ENCODE data around the gene CALHM6. TPM values are rescaled to one million over a fixed set of nuclear protein-coding genes. Genes with fewer than 3 reads are reported as not detected.
"Not testable (repeated sequence)": the region's sequence is repeated elsewhere in the genome, so short reads cannot be mapped to it uniquely, and the experiment has no call there.

Gene CALHM6
- total RNA-seq, 1 donor from 2014 or later: 9.1 TPM

DNA sequence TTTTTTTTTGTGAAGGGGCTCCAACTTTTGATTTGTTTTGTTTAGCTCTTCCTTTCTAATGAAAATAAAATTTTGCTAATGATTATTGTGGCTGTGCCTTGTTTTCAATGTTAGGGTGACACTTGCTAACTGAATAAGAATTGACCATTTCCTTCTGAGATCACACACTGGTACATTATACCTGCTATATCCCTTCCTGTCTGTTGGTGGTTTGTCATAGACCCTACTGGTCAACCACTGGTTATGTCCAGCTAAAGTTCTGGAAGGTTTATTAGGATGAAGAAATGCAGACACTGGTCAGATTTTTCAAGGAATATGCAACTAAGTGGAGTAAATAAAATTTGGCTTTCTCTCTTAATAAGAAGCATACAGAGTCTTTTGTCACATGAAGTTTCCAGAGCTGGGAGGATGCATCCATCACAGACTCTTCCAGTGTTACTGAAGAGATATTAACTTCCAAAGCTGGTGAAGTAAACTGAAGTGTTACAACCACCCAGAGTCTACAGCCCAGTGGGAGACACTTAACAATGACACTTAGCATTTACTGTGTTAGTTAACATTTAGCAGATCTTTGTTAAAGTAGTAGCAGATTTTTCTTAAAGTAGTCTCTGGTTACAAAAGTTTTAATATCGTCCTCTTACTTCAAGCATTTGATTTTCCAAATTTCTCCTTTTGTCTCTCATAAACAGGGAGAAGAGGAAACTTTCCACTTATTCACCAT, 30.6 kb downstream of the CALHM6 start:
- ATAC-seq (no peak), DNase-seq (no peak)
- intact Hi-C loops (cut with DNase I): no loop called here
- Histone ChIP-seq H3K27ac (no peak overlapping the region), H3K36me3 (no peaks in the 10 kb centered on the region), H3K27me3 (ENCODE audit: low read depth) (no peaks in the 10 kb centered on the region), H3K4me1 (no peaks in the 10 kb centered on the region), H3K4me3 (no peak overlapping the region), H3K9me3 (no peaks in the 10 kb centered on the region)
- no peak for TF ChIP-seq CTCF (IDR thresholded peaks at IDR 0.05)

GRCh38 chr6:116492331-116493067, 31.3 kb downstream of the CALHM6 start:
- Histone ChIP-seq H3K4me3 (no peak overlapping the region), H3K9me3 (no peaks in the 10 kb centered on the region), H3K27me3 (ENCODE audit: low read depth) (no peaks in the 10 kb centered on the region), H3K36me3 (no peaks in the 10 kb centered on the region), H3K4me1 (no peaks in the 10 kb centered on the region), H3K27ac (no peak overlapping the region)
- TF ChIP-seq CTCF (IDR thresholded peaks at IDR 0.05): no peak
- ATAC-seq (no peak), DNase-seq (no peak)
- intact Hi-C loops (cut with DNase I): no loop called here

DNA sequence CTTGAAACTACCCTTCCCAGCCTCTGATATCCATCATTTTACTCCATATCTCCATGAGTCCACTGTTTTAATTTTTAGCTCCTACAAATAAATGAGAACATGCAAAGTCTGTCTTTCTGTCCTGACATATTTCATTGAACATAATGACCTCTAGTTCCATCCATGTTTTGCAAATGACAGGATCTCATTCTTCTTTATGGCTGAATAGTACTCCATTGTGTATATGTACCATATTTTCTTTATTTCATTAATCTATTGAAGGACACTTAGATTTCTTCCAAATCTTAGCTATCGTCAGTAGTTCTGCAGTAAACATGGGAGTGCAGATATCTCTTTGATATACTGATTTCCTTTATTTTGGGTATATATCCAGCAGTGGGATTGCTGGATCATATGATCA, 34.0 kb downstream of the CALHM6 start:
- H3K4me1 ChIP-seq; H3K27ac ChIP-seq; H3K36me3 ChIP-seq; H3K9me3 ChIP-seq; H3K27me3 ChIP-seq (ENCODE audit: low read depth); intact Hi-C loops (cut with DNase I); H3K4me3 ChIP-seq; ATAC-seq; DNase-seq: not testable (repeated sequence)

- DNase-seq: no peak
Measured at GRCh38 chr6:116497113-116497676, 36.0 kb downstream of the CALHM6 start.

DNA sequence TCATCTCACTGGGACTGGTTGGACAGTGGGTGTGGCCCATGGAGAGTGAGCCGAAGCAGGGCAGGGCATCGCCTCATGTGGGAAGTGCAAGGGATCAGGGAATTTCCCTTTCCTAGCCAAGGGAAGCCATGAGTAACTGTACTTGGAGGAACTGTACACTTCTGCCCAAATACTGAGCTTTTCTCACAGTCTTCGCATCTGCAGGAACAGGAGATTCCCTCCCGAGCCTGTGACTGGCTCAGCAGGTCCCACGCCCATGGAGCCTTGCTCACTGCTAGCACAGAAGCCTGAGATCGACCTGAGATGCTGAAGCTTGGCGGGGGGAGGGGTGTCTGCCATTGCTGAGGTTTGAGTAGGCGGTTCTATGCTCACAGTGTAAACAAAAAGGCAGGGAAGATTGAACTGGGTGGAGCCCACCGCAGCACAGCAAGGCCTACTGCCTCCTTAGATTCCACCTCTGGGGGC, 39.8 kb downstream of the CALHM6 start:
- TF ChIP-seq CTCF (IDR thresholded peaks at IDR 0.05): no peak
- DNase-seq: no peak

More at GRCh38 chr6:116497113-116497676, 36.0 kb downstream of the CALHM6 start:
- Histone ChIP-seq H3K27ac (no peak overlapping the region), H3K4me3 (no peak overlapping the region), H3K36me3 (no peaks in the 10 kb centered on the region), H3K27me3 (ENCODE audit: low read depth) (no peaks in the 10 kb centered on the region), H3K4me1 (no peaks in the 10 kb centered on the region), H3K9me3 (no peaks in the 10 kb centered on the region)
- ATAC-seq: peak; percentile 39 to 70
- intact Hi-C loops (cut with DNase I): no loop called here
- no peak for TF ChIP-seq CTCF (IDR thresholded peaks at IDR 0.05)

DNA sequence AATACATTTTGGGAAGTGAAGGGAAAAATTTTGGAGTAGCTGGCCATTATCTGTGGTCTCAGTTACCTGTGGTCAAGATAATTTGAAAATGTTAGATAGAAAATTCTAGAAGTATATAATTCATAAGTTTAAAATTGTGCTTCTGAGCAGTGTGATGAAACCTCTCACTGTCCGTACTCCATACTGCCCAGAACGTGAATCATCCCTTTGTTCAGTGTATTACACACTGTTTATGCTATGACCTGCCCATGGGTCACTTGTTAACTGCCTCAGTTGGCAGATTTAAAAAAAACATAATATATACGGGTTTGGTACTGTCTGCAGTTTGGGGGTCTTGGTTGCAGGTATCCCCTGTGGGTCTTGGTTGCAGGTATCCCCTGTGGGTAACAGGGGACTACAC, 46.1 kb downstream of the CALHM6 start:
- H3K4me1 ChIP-seq: no peaks in the 10 kb centered on the region
- no peak for ATAC-seq
- no peaks in the 10 kb centered on the region for H3K36me3 ChIP-seq
- intact Hi-C loops (cut with DNase I): no loop called here
- TF ChIP-seq CTCF (IDR thresholded peaks at IDR 0.05): no peak
- H3K9me3 ChIP-seq: no peaks in the 10 kb centered on the region
- H3K27me3 ChIP-seq (ENCODE audit: low read depth): no peaks in the 10 kb centered on the region
- H3K27ac ChIP-seq: no peak overlapping the region
- no peak overlapping the region for H3K4me3 ChIP-seq
- DNase-seq: no peak

More for the DNA sequence above, 39.8 kb downstream of the CALHM6 start:
- H3K36me3 ChIP-seq: no peaks in the 10 kb centered on the region
- no peaks in the 10 kb centered on the region for H3K9me3 ChIP-seq
- H3K27ac ChIP-seq: no peak overlapping the region
- no peaks in the 10 kb centered on the region for H3K27me3 ChIP-seq (ENCODE audit: low read depth)
- intact Hi-C loops (cut with DNase I): no loop called here
- H3K4me1 ChIP-seq: no peaks in the 10 kb centered on the region
- no peak for ATAC-seq
- no peak overlapping the region for H3K4me3 ChIP-seq
